ENCODE measurements around the gene CASP10.
"Not testable (repeated sequence)": the region's sequence is repeated elsewhere in the genome, so short reads cannot be mapped to it uniquely, and the experiment has no call there.

DNA sequence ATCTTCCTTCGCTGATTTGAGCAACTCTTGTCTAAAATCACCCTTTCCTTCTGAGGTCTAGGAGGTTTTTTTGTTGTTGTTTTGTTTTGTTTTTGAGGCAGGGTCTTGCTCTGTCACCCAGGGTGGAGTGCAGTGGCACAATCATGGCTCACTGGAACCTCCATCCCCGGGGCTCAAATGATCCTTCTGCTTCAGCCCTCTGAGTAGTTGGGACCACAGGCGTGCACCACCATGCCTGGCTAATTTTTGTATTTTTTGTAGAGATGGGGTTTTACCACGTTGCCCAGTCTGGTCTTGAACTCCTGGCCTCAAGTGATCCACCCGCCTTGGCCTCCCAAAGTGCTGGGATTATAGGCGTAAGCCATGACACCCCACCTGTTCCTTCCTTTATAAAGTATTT lies 1.3 kb downstream of the CASP10 start:
- TF ChIP-seq, protein P1, sequence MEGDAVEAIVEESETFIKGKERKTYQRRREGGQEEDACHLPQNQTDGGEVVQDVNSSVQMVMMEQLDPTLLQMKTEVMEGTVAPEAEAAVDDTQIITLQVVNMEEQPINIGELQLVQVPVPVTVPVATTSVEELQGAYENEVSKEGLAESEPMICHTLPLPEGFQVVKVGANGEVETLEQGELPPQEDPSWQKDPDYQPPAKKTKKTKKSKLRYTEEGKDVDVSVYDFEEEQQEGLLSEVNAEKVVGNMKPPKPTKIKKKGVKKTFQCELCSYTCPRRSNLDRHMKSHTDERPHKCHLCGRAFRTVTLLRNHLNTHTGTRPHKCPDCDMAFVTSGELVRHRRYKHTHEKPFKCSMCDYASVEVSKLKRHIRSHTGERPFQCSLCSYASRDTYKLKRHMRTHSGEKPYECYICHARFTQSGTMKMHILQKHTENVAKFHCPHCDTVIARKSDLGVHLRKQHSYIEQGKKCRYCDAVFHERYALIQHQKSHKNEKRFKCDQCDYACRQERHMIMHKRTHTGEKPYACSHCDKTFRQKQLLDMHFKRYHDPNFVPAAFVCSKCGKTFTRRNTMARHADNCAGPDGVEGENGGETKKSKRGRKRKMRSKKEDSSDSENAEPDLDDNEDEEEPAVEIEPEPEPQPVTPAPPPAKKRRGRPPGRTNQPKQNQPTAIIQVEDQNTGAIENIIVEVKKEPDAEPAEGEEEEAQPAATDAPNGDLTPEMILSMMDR (IDR thresholded peaks at IDR 0.05) = not testable (repeated sequence)
- not testable (repeated sequence) for TF ChIP-seq POLR2A (IDR thresholded peaks at IDR 0.05; ENCODE audit: low read depth)

Measured in esophagus muscularis mucosa (tissue), 3 donors.